GM21825 (cell line): Measurements from ENCODE around the gene PAGE4.

Source experiments
- ATAC-seq: cut with Tn5 transposase; IDR thresholded peaks from one replicate; pipeline ENCODE4 v1.9.1; 2021; ENCODE audit warnings: mild to moderate bottlenecking, moderate library complexity; ENCODE audit not compliant: unreplicated experiment

The PAGE4 gene, protein sequence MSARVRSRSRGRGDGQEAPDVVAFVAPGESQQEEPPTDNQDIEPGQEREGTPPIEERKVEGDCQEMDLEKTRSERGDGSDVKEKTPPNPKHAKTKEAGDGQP

DNA sequence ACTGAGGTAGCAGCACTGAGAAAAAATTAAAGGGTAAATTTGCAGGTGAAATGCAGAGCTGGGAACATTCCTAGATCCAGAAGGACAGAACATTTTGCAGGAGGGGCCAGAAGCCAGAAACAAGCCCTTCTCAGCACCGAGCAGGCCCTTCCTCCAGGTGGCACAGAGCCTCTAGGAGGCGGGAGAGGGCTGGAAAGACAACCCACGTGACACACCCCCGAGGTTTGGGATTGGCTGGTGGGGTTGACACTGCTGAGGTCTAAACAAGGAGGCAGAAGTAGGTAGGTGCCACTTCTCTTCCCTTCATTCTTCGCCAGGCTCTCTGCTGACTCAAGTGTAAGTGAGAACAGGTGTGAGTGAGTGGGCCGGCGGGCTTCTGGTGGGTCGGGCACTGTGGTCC is at the start of gene PAGE4:
PAGE4 (plus strand) TSS at position 288 of the 400 bp plus-strand sequence. CDS start 1,126 bp downstream, outside the sequence.
- no peak for ATAC-seq

DNA sequence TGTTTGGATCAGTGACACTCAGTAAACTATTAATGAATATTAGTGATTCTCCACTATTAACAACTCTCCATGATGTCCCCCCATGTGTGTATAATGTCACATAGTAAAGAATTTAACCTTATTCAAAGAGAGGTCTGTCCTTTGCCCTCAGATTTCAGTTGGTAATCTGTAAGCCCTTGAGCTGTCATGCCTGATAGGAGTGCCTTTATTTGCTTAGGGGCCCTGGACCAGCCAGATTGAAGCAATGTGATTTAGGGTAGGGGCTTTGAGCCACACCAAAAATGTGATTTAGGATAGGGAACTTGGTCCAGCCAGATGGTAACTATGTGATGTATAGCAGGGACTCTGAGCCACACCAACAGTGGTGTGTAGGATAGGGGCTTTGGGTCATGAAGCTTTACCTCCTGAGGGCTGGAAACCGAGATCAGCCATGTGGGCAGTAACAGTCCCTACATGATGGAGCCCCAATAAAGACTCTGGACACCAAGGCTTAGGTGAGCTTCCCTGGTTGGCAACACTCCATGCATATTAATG is 44.3 kb upstream of the PAGE4 start:
- no peak for ATAC-seq

DNA sequence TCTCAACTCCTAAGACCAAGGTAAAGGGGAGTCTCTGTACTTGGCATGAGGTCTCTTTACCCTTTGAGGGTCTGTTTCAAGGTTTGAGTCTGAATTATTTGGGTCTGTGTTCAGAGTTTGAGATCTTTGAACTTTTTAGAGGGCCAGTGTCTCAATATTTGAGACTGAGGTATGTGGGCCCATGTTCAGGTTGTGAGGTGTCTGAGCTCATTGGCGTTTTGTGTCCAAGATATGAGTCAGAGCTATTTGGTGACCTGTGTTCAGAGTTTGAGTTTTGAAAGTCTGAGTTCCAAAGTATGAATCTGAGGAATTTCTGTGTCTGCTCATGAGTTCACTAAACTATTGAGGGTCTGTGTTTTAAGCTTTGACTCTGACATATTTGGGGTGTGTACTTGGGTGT is 36.7 kb upstream of the PAGE4 start:
- ATAC-seq = no peak

- ATAC-seq = no peak
Measured at GRCh38 chrX:49793686-49794085, 35.4 kb upstream of the PAGE4 start.

DNA sequence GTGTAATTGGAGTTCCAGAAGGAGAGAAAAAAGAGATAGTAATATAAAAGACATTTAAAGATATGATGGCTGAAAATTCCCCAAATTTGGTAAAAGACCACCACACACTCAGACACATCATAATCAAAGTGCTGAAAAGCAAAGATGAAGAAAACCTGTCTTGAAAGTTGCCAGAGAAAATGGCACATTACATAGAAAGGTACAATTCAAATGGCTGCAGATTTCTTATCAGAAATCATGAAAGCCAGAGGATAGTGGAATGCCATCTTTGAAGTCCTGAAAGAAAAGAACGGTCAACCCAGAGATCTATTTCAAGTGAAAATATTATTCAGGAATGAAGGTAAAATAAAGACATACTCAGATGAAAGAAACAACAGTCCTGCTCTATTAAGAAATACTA is 29.3 kb upstream of the PAGE4 start:
- ATAC-seq = no peak

GRCh38 chrX:49809891-49810632 is 19.0 kb upstream of the PAGE4 start:
- no peak for ATAC-seq

- no peak for ATAC-seq
Measured at GRCh38 chrX:49812177-49812576, 16.9 kb upstream of the PAGE4 start.

- ATAC-seq = no peak
Measured at GRCh38 chrX:49816435-49816834, 12.7 kb upstream of the PAGE4 start.

DNA sequence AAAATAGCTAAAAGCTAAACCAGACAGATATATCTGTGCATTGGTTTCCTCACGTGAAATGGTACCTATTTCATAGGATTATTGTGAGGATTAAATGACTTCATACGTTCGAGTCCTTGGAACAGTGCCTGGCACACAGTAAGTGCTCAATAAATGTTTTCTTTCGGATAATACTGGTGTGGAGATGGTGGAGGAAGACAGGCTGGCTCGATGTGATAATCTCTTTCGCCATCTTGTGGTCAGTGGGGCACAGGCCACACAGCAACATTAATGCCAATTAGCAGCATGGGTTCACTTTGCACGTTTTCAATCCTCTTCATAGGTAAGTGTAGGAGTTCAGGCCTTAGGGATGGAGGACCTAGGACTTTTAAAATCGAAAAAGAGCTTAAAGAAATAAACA is 9.3 kb downstream of the PAGE4 start:
- ATAC-seq = no peak

GRCh38 chrX:49840679-49841078 is 11.6 kb downstream of the PAGE4 start:
- ATAC-seq = peak; percentile 48

DNA sequence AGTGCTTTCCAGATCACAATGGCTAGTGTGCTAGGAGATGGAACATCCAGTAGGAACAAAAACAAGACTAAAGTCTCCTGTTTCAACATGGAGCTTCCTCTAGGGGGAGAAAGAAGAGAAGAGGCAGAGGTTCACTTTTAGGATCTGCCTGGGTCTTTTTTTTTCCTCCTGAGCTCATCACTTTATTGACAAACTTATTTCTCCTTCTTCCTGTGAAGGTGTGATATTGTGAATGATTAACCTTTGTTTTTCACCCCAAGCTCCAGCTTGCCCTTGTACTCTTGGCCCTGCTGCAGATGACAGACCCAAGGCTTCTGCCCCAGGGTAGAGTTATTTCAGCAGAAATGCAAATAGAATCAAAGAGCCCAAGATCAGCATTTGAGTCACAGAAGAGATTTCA is 13.5 kb downstream of the PAGE4 start:
- no peak for ATAC-seq

DNA sequence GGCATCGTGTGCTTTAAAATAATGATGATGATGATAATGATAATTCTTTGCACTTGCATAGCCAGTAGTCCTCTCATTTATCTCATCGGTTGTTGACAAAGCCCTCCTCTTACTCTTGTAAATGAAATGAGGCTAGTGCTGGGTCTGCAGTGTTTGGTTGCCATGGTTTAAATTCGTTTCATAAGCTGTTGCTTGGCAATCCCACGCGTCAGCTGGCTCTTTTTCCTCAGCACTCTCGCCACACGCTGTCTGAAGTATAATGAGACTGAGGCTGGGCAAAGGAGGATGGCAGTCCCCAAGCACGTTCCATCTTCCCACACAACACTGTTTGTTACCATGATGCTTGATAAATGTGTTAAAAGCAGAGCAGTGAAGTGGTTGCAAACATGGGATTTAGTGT is 15.5 kb downstream of the PAGE4 start:
- ATAC-seq = no peak

GRCh38 chrX:49845701-49846403 is 16.7 kb downstream of the PAGE4 start:
- ATAC-seq = no peak

GRCh38 chrX:49846522-49846921 is 17.4 kb downstream of the PAGE4 start:
- ATAC-seq = no peak

DNA sequence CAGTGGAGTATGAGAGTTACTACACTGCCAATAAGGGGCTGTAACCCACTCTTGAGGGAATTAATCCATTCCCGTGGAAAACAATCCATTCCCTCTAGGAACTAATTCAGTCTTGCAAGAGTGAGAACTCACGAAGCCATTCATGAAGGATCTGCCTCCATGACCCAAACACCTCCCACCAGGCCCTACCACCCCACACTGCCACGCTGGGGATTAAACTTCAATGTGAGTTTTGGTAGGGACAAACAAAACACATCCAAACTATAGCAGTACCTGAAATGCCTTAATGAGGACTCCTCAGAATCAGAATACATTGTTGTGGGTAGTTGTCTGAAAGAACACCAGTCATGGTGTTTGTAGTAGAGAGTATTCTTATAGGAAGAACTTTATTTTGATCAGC is 19.2 kb downstream of the PAGE4 start:
- ATAC-seq = no peak

- ATAC-seq = no peak
Measured at GRCh38 chrX:49850028-49850427, 20.9 kb downstream of the PAGE4 start.

DNA sequence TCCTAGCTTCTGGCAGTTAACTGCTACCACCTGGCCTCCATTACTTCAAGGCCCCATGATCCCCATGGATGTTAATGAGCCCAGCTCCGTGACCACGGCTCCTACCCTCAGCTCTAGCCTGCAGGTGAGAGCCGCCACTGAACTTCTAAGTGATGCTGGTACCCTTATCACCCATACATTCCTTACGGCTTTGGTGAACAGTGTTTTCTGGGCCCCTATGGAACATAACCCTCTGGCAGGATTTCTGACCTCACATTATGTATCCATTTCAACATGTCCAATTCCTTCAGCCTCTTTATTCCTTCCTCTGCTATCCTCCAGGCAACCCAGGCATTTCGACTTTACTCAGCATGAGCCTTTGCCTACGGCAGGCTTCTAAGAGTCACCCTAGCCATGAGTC is 24.6 kb downstream of the PAGE4 start:
- no peak for ATAC-seq

GRCh38 chrX:49856819-49857218 is 27.7 kb downstream of the PAGE4 start:
- ATAC-seq = no peak

DNA sequence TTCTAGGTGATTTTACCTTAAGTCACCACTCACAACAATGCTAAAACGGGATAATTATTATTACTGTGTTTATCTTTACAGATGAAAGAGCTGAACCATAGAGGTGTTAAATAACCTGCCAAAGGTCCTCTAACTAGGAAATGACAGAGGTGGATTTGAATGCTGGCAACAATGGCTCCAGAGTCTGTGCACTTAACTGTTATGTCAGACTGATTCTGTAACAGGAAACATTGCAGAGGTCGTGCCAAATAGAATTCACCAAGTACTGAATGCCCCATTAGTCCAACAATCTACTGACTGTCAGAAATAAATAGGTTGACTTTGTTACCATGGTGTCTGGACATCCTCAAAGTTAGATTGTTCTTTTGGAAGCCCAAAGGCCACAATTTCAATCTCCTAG is 29.2 kb downstream of the PAGE4 start:
- no peak for ATAC-seq

DNA sequence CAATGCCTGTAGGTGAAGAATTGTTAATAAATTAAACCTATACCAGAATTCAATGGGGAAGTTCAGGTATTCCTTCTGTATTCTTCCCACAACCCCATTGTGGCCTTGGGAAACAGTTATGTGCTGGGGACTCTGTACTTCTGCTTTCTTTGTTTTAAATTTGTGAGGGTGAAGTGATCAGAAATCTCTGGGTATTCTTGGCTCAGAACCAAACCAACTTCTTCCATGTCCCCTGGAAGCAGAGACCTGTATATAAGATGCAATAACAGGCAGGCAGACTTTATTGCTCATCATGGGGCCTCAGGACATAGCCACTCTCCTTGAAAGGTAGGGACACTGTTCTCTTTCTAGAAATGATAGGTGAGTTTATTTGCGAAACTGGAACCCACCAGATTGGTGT is 30.4 kb downstream of the PAGE4 start:
- no peak for ATAC-seq

GRCh38 chrX:49860867-49861535 is 31.9 kb downstream of the PAGE4 start:
- no peak for ATAC-seq

GRCh38 chrX:49862093-49862492 is 33.0 kb downstream of the PAGE4 start:
- no peak for ATAC-seq
